GM03348 (cell line): ENCODE measurements around the gene IGFBP6.

Experiments used
- DNase-seq: peaks from one replicate; pipeline ENCODE4 v3.0.0; 2012; ENCODE audit warnings: low spot score

Gene IGFBP6

DNA sequence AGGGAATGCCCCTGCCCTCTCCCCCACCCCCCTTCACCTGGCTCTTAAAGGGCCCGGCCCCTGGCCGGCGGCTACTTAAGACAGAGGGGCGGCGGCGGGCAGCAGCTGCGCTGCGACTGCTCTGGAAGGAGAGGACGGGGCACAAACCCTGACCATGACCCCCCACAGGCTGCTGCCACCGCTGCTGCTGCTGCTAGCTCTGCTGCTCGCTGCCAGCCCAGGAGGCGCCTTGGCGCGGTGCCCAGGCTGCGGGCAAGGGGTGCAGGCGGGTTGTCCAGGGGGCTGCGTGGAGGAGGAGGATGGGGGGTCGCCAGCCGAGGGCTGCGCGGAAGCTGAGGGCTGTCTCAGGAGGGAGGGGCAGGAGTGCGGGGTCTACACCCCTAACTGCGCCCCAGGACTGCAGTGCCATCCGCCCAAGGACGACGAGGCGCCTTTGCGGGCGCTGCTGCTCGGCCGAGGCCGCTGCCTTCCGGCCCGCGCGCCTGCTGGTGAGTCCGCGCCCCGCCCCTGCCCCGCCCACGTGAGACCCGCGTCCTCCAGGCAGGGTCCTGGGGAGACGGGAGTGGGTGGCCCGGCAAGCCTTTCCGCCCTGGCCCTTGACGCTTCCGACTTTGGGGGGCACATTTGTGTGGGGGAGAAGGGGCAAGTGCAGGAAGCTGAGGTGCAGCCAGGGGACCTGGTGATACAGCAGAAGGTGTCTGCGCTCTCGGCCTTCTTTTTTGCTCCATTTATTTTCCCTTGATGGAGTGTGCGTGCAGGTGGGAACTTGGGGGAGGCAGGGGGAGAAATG, at the start of gene IGFBP6:
IGFBP6 (plus strand) TSS at position 104 of the 790 bp plus-strand sequence; CDS start at position 155, 51 bp downstream.
- DNase-seq = peak; percentile 80

DNA sequence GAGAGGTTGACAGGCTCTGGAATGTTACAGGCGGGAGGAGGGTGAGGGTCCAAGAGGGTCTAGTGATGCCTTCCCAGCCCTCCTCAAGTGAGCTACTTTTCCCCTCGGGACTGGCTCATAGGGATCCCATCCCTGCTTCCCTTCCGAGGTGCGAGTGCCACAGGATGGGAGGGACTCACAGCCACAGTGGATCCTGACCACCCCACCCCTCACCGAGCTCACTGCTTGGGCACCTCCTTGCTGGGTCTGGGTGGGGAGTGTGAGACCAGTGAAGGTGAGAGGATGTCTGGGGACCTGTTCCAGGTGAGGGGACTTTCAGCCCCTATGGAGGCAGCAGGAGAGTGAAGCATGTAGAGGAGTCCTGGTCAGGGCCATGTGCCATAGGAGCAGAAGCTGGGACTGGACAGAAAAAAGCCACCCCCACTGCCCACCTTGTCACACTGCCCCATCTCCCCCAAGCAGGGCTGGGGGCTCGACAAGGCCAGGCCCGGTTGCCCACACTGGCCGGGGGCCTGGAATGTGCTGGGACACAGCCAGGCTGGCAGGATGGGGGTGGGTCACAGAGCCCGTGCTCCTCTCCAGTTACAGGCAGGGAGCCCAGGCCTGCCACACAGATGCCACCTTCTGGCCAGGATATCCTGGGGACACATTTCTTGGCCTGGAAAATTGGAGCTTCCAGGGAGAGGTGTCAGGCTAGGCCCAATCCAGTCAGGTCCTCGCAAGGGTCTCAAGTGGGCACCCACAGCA, 49.3 kb upstream of the IGFBP6 start:
- no peak for DNase-seq

DNA sequence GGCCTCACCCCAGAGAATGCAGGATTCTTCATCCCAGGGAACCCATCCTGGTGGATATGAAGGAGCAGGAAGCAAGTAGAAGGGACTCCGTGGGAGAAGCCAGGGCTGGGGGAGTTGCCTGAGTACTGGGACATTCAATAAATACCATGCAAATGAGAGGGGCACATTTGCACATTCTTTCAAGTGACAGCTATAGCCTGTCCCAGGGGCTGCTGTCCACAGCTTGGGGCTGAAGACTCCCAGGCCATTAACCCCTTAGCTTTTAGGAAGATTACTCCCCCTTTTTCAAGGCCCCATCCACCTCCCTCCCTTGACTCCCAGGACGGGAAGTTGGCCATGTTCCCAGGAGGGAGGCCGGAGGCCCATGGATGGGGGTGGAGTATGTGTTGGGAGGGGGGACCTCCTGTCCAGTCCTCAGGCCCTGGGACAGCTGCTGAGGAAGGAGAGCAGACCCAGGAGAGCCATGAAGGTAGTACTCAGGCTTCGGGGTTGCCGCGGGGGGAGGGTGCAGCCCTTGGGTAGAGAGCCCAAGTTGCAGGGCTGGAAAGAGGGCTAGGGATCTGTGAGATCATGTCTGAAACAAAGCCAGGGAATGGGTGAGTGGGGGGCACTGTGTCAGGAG, 48.6 kb upstream of the IGFBP6 start:
- peak; percentile 57 for DNase-seq

DNA sequence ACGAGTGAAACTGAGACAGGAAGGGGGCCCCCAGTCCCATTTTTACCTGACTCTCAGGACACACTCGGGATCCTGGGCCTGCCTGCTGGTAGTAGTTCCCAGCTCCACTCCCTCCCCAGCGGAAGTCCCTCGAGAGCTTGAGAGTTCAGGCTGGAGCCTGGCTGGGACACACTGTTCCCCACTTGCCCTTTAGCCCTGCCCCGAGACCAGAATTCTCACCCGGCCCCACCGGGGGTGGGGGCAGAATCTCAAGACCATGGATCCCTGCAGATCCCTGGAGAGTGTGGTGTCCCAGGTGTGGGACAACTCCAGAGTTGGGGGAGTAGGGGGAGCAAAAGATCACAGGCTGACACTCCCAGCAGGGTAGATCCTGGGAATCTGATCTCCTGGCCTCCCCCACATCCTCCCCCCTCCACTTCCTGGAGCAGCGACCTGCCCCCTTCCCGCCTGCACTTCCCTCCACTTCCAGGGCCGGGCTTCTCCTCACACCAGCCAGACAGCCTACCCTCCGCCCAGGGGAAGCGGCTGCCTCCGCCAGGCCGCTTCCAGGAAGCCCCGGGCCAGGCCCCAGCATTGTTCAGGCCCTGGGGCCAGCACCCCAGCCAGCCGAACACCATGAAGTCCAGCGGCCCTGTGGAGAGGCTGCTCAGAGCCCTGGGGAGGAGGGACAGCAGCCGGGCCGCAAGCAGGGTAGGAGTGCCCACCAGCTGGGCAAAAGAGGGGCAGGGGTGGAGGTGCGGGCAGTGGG, 47.7 kb upstream of the IGFBP6 start, which contains the start of gene TNS2:
TNS2 (plus strand) TSS at position 495 of the 748 bp plus-strand sequence; CDS start at position 616, 121 bp downstream.
- peak; percentile 79 for DNase-seq

- no peak for DNase-seq
These were observed 46.9 kb upstream of the IGFBP6 start for GRCh38 chr12:53050426-53051057.

- peak; percentile 64 for DNase-seq
These were observed 46.2 kb upstream of the IGFBP6 start for GRCh38 chr12:53051058-53051880.

GRCh38 chr12:53051881-53052412, 45.5 kb upstream of the IGFBP6 start:
- no peak for DNase-seq

DNA sequence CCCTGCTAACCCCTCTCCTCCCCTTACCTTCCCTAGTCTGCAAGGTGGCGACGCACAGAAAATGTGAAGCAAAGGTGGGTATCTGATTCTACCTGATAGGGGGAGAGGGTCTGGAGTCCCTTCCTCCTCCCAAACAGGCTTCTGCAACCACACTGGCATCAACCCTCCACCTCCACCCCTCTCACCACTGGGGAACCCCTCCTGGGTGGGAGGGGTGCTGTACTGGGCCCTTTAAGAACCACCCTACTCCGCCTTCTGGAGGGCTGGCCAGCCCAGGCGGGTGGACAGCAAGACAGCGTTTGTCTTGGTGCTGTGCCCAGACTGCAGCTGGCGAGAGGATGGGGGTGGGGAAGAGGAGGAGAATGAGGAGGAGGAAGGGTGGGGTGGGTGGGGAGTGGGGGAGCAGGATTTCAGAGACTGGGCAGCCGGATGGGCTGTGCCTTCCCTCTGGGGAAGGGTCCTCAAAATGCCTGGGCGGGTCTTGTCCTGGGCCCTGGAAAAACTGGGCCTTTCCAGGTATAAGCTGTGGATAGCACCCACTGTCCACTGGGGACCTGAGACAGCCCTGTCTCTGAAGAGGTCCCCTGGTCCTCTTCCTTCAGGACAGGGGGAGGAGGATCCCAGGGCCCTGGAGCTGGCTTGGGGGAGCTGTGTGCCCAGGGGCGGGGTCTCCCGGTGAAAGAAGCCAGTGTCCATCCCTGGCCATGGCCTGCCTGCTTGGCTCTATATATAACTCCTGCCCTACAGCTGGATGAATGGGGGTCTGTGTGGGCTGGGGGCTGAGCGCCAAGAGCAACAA, 44.8 kb upstream of the IGFBP6 start:
- DNase-seq = peak; percentile 87

GRCh38 chr12:53053218-53054111, 44.0 kb upstream of the IGFBP6 start:
- no peak for DNase-seq

DNA sequence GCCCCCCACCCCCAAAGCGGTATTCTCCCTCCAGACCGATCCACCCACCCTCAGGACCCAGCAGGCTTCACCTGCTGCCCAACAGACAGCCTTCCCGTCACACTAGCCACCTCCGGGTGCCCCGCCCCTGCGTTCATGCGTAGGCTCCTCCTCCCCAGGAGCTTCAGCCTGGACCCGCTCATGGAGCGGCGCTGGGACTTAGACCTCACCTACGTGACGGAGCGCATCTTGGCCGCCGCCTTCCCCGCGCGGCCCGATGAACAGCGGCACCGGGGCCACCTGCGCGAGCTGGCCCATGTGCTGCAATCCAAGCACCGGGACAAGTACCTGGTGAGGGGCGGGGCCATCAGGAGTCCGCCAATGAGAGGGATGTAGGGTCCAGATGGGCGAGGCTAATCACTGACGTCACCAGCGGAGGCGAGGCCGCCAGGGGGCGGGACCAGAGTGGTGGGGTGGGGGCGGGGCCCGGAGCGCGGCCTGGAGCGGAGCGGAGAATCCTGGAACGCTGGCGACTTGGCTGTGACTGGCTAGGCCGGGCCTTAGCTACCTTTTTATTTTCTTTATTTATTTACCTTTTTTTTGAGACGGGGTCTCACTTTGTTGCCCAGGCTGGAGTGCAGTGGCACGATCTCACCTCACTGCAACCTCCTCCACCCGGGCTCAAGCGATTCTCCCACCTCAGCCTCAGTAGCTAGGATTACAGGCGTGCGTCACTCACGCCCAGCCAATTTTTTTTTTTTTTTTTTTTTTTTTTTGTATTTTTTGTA, 43.2 kb upstream of the IGFBP6 start:
- DNase-seq = peak; percentile 88

DNA sequence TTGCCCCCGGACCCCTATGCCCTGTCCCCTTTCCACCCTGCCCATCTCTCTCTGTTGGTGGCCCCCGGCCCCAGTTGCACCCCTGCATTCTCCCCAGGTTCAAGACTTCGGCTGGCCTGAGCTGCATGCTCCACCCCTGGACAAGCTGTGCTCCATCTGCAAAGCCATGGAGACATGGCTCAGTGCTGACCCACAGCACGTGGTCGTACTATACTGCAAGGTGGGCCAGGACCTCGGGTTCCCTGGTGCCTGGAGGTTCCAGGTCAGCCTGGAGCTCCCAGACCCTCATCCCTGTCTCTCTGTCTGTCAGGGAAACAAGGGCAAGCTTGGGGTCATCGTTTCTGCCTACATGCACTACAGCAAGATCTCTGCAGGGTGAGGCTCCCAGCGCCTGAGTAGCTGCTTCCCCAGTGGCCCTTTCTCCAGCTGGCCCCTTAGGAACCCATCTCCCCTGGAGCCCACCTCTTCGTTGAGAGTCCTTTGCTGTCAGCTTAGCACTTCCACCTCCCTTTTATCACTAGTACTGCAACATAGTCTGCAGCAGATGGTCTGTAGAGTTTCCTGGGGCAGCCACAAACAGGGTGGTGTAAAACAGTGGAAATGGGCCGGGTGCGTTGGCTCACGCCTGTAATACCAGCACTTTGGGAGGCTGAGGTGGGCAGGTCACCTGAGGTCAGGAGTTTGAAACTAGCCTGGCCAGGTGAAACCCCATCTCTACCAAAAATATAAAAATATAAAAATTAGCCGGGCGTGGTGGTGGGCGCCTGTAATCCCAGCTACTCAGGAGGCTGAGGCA, 41.8 kb upstream of the IGFBP6 start:
- no peak for DNase-seq

- no peak for DNase-seq
These were observed 41.2 kb upstream of the IGFBP6 start for GRCh38 chr12:53056296-53056695.

DNA sequence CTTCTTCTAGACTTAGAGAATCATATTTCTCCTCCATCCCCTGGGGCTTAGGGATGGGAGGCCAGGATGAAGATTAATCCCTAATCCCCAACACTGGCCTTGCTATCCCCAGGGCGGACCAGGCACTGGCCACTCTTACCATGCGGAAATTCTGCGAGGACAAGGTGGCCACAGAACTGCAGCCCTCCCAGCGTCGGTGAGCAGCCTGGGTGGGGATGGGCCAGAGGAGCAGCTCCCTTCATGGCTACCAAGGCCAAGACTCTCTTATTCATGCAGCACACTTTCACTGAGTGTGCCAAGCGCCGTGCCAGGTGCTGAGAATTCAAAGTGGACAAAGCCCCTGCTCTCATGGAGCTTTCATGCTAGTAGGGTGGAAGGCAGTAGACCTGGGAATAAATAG, 40.6 kb upstream of the IGFBP6 start:
- DNase-seq = no peak

DNA sequence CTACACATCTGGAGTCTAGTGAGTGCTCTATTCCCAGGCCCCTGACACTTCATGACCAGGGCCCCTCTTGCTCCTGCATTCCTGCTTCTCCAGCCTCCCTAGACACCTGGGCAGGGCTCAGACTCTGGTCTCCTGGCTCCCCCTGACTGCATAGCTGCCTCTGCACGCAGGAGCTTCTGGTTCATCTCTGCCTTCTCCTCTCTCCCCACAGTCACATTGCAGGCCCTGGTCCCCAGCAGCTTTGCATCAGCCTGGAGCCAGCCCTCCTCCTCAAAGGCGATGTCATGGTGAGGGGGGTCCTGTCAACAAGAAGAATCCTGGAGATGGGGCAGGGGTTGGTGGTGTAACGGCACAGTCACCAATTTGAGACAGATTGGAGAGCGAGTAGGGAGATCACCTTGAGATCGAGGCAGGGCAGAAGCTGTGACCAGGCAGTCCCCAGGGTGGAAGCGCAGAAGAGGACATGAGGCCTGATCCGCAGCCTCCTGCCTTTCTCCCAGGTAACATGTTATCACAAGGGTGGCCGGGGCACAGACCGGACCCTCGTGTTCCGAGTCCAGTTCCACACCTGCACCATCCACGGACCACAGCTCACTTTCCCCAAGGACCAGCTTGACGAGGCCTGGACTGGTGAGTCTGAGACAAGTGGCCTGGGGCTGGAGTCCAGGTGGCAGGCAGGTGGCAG, 39.5 kb upstream of the IGFBP6 start:
- DNase-seq = no peak

DNA sequence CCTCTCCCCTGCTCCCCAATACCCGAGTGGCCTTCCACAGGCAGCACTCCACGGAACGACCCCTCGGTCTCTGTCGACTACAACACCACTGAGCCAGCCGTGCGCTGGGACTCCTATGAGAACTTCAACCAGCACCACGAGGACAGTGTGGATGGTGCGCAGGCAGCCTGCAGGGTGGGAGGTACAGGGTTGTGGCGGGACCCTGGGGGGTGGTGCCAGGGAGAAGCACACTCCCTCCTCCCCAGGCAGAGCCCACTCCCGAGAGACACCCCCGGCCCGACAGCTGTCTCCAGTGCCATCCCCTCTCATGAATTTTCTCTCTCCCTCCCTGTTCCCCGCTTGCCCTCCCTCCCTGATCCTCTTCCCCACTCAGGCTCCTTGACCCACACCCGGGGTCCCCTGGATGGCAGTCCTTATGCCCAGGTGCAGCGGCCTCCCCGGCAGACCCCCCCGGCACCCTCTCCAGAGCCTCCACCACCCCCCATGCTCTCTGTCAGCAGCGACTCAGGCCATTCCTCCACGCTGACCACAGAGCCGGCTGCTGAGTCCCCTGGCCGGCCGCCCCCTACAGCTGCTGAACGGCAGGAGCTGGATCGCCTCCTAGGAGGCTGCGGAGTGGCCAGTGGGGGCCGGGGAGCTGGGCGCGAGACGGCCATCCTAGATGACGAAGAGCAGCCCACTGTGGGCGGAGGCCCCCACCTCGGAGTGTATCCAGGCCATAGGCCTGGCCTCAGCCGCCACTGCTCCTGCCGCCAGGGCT, 38.6 kb upstream of the IGFBP6 start:
- no peak for DNase-seq
